NCI-H2196 (cell line): ENCODE measurements around the gene GMPS.
"Not testable (repeated sequence)": the region's sequence is repeated elsewhere in the genome, so short reads cannot be mapped to it uniquely, and the experiment has no call there.

ENCODE experiments used
- DNase-seq: peaks from one replicate; lab custom pipeline; 2025; ENCODE audit not compliant: unreplicated experiment; lab: John Stamatoyannopoulos, UW

The GMPS gene

GRCh38 chr3:155934230-155934629 is 63.8 kb downstream of the GMPS start:
- no peak for DNase-seq

GRCh38 chr3:155938409-155938808 is 68.0 kb downstream of the GMPS start:
- DNase-seq, result no peak

- no peak for DNase-seq
Measured at GRCh38 chr3:155941354-155941753, 70.9 kb downstream of the GMPS start.

GRCh38 chr3:155944081-155944480 is 73.6 kb downstream of the GMPS start:
- no peak for DNase-seq

GRCh38 chr3:155946178-155946577 is 75.7 kb downstream of the GMPS start:
- no peak for DNase-seq

GRCh38 chr3:155948476-155948875 is 78.0 kb downstream of the GMPS start:
- DNase-seq, result no peak

- DNase-seq, result no peak
Measured at GRCh38 chr3:155949453-155950217, 79.2 kb downstream of the GMPS start.

GRCh38 chr3:155956508-155957411 is 86.3 kb downstream of the GMPS start:
- DNase-seq, result no peak

- no peak for DNase-seq
Measured at GRCh38 chr3:155957412-155957880, 87.0 kb downstream of the GMPS start.

- no peak for DNase-seq
Measured at GRCh38 chr3:155958676-155959075, 88.2 kb downstream of the GMPS start.

- no peak for DNase-seq
Measured at GRCh38 chr3:155960060-155960459, 89.6 kb downstream of the GMPS start.

GRCh38 chr3:155961044-155961443 is 90.6 kb downstream of the GMPS start:
- not testable (repeated sequence) for DNase-seq

- DNase-seq, result no peak
Measured at GRCh38 chr3:155963570-155963969, 93.1 kb downstream of the GMPS start.

GRCh38 chr3:155970398-155970797 is 99.9 kb downstream of the GMPS start:
- DNase-seq, result no peak

- DNase-seq, result no peak
Measured at GRCh38 chr3:155972885-155973584, 102.6 kb downstream of the GMPS start.

GRCh38 chr3:155978324-155978723 is 107.9 kb downstream of the GMPS start:
- DNase-seq, result no peak

GRCh38 chr3:155979746-155980145 is 109.3 kb downstream of the GMPS start:
- no peak for DNase-seq

GRCh38 chr3:155981669-155982068 is 111.2 kb downstream of the GMPS start:
- no peak for DNase-seq

- no peak for DNase-seq
Measured at GRCh38 chr3:155983834-155984474, 113.5 kb downstream of the GMPS start.

- no peak for DNase-seq
Measured at GRCh38 chr3:155984791-155985417, 114.5 kb downstream of the GMPS start.
